Measurements from ENCODE around the gene FCER2.

FCER2 gene

GRCh38 chr19:7739801-7740681 lies 38.1 kb upstream of the FCER2 start:
- no peaks in the 10 kb centered on the region for H3K9me2 ChIP-seq (replicated peaks; ENCODE audit: insufficient read depth, low read length)
- H3K9me3 ChIP-seq (ENCODE audit: insufficient read depth, low read length): no peaks in the 10 kb centered on the region
- no peaks in the 10 kb centered on the region for H3K27me3 ChIP-seq (ENCODE audit: low read length)
- no peak overlapping the region for H3K27ac ChIP-seq (ENCODE audit: low read depth, low read length)
- TF ChIP-seq, protein P1, sequence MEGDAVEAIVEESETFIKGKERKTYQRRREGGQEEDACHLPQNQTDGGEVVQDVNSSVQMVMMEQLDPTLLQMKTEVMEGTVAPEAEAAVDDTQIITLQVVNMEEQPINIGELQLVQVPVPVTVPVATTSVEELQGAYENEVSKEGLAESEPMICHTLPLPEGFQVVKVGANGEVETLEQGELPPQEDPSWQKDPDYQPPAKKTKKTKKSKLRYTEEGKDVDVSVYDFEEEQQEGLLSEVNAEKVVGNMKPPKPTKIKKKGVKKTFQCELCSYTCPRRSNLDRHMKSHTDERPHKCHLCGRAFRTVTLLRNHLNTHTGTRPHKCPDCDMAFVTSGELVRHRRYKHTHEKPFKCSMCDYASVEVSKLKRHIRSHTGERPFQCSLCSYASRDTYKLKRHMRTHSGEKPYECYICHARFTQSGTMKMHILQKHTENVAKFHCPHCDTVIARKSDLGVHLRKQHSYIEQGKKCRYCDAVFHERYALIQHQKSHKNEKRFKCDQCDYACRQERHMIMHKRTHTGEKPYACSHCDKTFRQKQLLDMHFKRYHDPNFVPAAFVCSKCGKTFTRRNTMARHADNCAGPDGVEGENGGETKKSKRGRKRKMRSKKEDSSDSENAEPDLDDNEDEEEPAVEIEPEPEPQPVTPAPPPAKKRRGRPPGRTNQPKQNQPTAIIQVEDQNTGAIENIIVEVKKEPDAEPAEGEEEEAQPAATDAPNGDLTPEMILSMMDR (IDR thresholded peaks at IDR 0.05; ENCODE audit: insufficient read depth, low read length, poor library complexity, severe bottlenecking): no peak
- TF ChIP-seq EZH2phosphoT487 (conservative IDR thresholded peaks at IDR 0.05; ENCODE audit: low read length): no peak
- no peaks in the 10 kb centered on the region for H3K36me3 ChIP-seq (ENCODE audit: low read length)
- H3K9ac ChIP-seq (ENCODE audit: low read length): no peak overlapping the region
- H3F3A ChIP-seq (ENCODE audit: insufficient read depth): no peaks in the 10 kb centered on the region
- no peaks in the 10 kb centered on the region for H4K20me1 ChIP-seq (ENCODE audit: low read depth, low read length)
- no peak overlapping the region for H2AFZ ChIP-seq (ENCODE audit: low read depth, low read length, severe bottlenecking)
- H3K4me3 ChIP-seq (ENCODE audit: insufficient read depth, low read length, poor library complexity, severe bottlenecking): no peak overlapping the region
- H3K79me2 ChIP-seq (ENCODE audit: insufficient read depth, low read length): no peaks in the 10 kb centered on the region
- H3K4me2 ChIP-seq (ENCODE audit: low read depth, low read length, poor library complexity, severe bottlenecking): no peak overlapping the region

GRCh38 chr19:7739211-7739755 lies 37.4 kb upstream of the FCER2 start:
- Histone ChIP-seq H3K9me2 (replicated peaks; ENCODE audit: insufficient read depth, low read length) (no peaks in the 10 kb centered on the region), H3K9me3 (ENCODE audit: insufficient read depth, low read length) (no peaks in the 10 kb centered on the region), H3K9ac (ENCODE audit: low read length) (no peak overlapping the region), H3K27ac (ENCODE audit: low read depth, low read length) (no peak overlapping the region), H3K36me3 (ENCODE audit: low read length) (no peaks in the 10 kb centered on the region), H3K4me2 (ENCODE audit: low read depth, low read length, poor library complexity, severe bottlenecking) (no peak overlapping the region), H3F3A (ENCODE audit: insufficient read depth) (no peaks in the 10 kb centered on the region), H3K27me3 (ENCODE audit: low read length) (no peaks in the 10 kb centered on the region), H3K79me2 (ENCODE audit: insufficient read depth, low read length) (no peaks in the 10 kb centered on the region), H2AFZ (ENCODE audit: low read depth, low read length, severe bottlenecking) (no peak overlapping the region), H4K20me1 (ENCODE audit: low read depth, low read length) (no peaks in the 10 kb centered on the region), H3K4me3 (ENCODE audit: insufficient read depth, low read length, poor library complexity, severe bottlenecking) (no peak overlapping the region)
- TF ChIP-seq, protein P1 (IDR thresholded peaks at IDR 0.05; ENCODE audit: insufficient read depth, low read length, poor library complexity, severe bottlenecking): no peak
- TF ChIP-seq EZH2phosphoT487 (conservative IDR thresholded peaks at IDR 0.05; ENCODE audit: low read length): no peak

GRCh38 chr19:7738023-7738422 lies 36.1 kb upstream of the FCER2 start:
- H3K9me2 ChIP-seq (replicated peaks; ENCODE audit: insufficient read depth, low read length): no peaks in the 10 kb centered on the region
- H4K20me1 ChIP-seq (ENCODE audit: low read depth, low read length): no peaks in the 10 kb centered on the region
- H3K9me3 ChIP-seq (ENCODE audit: insufficient read depth, low read length): no peaks in the 10 kb centered on the region
- no peak overlapping the region for H3K4me3 ChIP-seq (ENCODE audit: insufficient read depth, low read length, poor library complexity, severe bottlenecking)
- H3K79me2 ChIP-seq (ENCODE audit: insufficient read depth, low read length): no peaks in the 10 kb centered on the region
- no peak overlapping the region for H2AFZ ChIP-seq (ENCODE audit: low read depth, low read length, severe bottlenecking)
- no peaks in the 10 kb centered on the region for H3K27me3 ChIP-seq (ENCODE audit: low read length)
- no peak overlapping the region for H3K27ac ChIP-seq (ENCODE audit: low read depth, low read length)
- H3F3A ChIP-seq (ENCODE audit: insufficient read depth): no peaks in the 10 kb centered on the region
- H3K9ac ChIP-seq (ENCODE audit: low read length): no peak overlapping the region
- no peaks in the 10 kb centered on the region for H3K36me3 ChIP-seq (ENCODE audit: low read length)
- TF ChIP-seq, protein P1 (IDR thresholded peaks at IDR 0.05; ENCODE audit: insufficient read depth, low read length, poor library complexity, severe bottlenecking): no peak
- no peak for TF ChIP-seq EZH2phosphoT487 (conservative IDR thresholded peaks at IDR 0.05; ENCODE audit: low read length)
- no peak overlapping the region for H3K4me2 ChIP-seq (ENCODE audit: low read depth, low read length, poor library complexity, severe bottlenecking)

All from SU-DHL-6 (cell line).